Upper lobe of left lung (tissue), 6 donors: Measurements from ENCODE around the gene BLMH. TPM values are rescaled to one million over a fixed set of nuclear protein-coding genes. Genes with fewer than 3 reads are reported as not detected.

Experiments used
- ATAC-seq, 2 donors: fragments of 200-7000 bp; cut with Tn5 transposase; one replicate each; pipeline ENCODE4 v1.9.1; 2022; ENCODE audit warnings: mild to moderate bottlenecking in 2 of 2, moderate library complexity in 2 of 2; ENCODE audit not compliant: low FRiP score in 2 of 2
- DNase-seq, 2 donors: peaks; one replicate each; pipeline ENCODE4 v3.0.0-alpha.2; 2019 to 2020
- H3K27ac ChIP-seq, 4 donors: fragments of 200-600 bp; sonication (generic); one replicate each; pipeline ENCODE4 v1.5.1; 2016 to 2019
- H3K27me3 ChIP-seq, 4 donors: fragments of 200-600 bp; sonication (generic); one replicate each; pipeline ENCODE4 v1.5.1; 2017 to 2019
- H3K36me3 ChIP-seq, 4 donors: fragments of 200-600 bp; sonication (generic); one replicate each; pipeline ENCODE4 v1.5.1; 2016 to 2019
- H3K4me1 ChIP-seq, 4 donors: fragments of 200-600 bp; sonication (generic); one replicate each; pipeline ENCODE4 v1.5.1; 2018 to 2019
- H3K4me3 ChIP-seq, 4 donors: fragments of 200-600 bp; sonication (generic); one replicate each; pipeline ENCODE4 v1.5.1; 2017 to 2019; ENCODE audit warnings: mild to moderate bottlenecking in 2 of 4, moderate library complexity in 1 of 4
- H3K9me3 ChIP-seq, 4 donors: fragments of 200-600 bp; sonication (generic); one replicate each; pipeline ENCODE4 v1.5.1; 2018 to 2019
- EP300 ChIP-seq, 4 donors: sonication (generic); formaldehyde crosslinking; IDR thresholded peaks; one replicate each; pipeline ENCODE4 v1.5.1; 2017; ENCODE audit warnings: antibody characterized with exemption in 4 of 4, control low read depth in 2 of 4
- POLR2A ChIP-seq, 4 donors: fragments of 450-650 bp; IDR thresholded peaks; one replicate each; pipeline ENCODE4 v1.5.1; 2016 to 2017; ENCODE audit warnings: antibody characterized with exemption in 4 of 4, mild to moderate bottlenecking in 2 of 4
- POLR2AphosphoS5 ChIP-seq, 2 donors: sonication (generic); formaldehyde crosslinking; IDR thresholded peaks; one replicate each; pipeline ENCODE4 v1.5.1; 2017; ENCODE audit warnings: antibody characterized with exemption in 2 of 2
- WGBS, 2 donors: methylation state at CpG; one replicate each; pipeline ENCODE4 v1.1.5; 2017 to 2018; 5-methylcytosine and 5-hydroxymethylcytosine counted together
- total RNA-seq, 6 donors: library from RNA; depleted of rRNA in 4 of 6; stranded (reverse); fragments of >200 nt in 4 of 6; gene quantifications; one replicate each; pipeline versions ENCODE4 v1.1.0 to v1.2.1, GENCODE V29; 2016 to 2021
- TF ChIP-seq, protein P1 (sequence below), 6 experiments: fragments of 450-650 bp in 4 of 6; fragments of 200-600 bp in 2 of 6; sonication (generic) in 2 of 6; IDR thresholded peaks; one replicate each; pipeline ENCODE4 v1.5.1; 2016 to 2019; ENCODE audit warnings: antibody characterized with exemption in 6 of 6
- donor health status: DM: no; HTN: no; CAD: no; lungs with moderate emphysema.
- donor health status: DM: no; HTN: yes; CAD: no; lungs with severe emphysema.

The BLMH gene
- total RNA-seq, 6 donors from 2014 or later, result 16.4 to 33.6 (median 22.4) TPM

DNA sequence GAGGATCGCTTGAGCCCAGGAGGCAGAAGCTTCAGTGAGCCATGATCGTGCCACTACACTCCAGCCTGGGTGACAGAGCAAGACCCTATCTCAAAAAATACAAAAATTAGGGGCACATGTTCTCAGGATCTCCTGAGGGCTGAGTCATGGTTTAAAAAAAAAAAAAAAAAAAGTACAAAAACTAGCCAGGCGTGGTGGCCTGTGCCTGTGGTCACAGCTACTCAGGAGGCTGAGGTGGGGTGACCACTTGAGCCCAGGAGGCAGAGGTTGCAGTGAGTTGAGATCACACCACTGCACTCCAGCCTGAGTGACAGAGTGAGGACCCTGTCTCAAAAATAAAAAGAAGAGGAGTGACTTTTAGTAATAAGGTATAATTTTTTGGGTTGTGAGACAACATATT is 16.9 kb downstream of the BLMH start:
- Histone ChIP-seq H3K36me3 (peaks cover 12 to 63% (median 30%) of the 10 kb centered on the region in 4 donors), H3K27ac (peak overlapping the region in 2 of 4 donors; percentile 35 to 62), H3K4me1 (peaks cover 0 to 7% (median 3%) of the 10 kb centered on the region in 4 donors), H3K4me3 (no peak overlapping the region), H3K27me3 (no peaks in the 10 kb centered on the region), H3K9me3 (no peaks in the 10 kb centered on the region)
- ATAC-seq, result no peak
- 86 to 92% methylated on average over 3 of the region's 3 CpGs for WGBS, 2 donors
- DNase-seq, result no peak
- TF ChIP-seq EP300 (IDR thresholded peaks at IDR 0.05) (no peak), POLR2AphosphoS5 (IDR thresholded peaks at IDR 0.05) (no peak), POLR2A (IDR thresholded peaks at IDR 0.05) (no peak)
- TF ChIP-seq, protein P1, sequence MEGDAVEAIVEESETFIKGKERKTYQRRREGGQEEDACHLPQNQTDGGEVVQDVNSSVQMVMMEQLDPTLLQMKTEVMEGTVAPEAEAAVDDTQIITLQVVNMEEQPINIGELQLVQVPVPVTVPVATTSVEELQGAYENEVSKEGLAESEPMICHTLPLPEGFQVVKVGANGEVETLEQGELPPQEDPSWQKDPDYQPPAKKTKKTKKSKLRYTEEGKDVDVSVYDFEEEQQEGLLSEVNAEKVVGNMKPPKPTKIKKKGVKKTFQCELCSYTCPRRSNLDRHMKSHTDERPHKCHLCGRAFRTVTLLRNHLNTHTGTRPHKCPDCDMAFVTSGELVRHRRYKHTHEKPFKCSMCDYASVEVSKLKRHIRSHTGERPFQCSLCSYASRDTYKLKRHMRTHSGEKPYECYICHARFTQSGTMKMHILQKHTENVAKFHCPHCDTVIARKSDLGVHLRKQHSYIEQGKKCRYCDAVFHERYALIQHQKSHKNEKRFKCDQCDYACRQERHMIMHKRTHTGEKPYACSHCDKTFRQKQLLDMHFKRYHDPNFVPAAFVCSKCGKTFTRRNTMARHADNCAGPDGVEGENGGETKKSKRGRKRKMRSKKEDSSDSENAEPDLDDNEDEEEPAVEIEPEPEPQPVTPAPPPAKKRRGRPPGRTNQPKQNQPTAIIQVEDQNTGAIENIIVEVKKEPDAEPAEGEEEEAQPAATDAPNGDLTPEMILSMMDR (IDR thresholded peaks at IDR 0.05), result no peak

- no peak for DNase-seq
- peaks cover 12 to 55% (median 29%) of the 10 kb centered on the region in 4 donors for H3K36me3 ChIP-seq
- peak overlapping the region in 1 of 4 donors; percentile 62 for H3K27ac ChIP-seq
- peaks cover 0 to 7% (median 3%) of the 10 kb centered on the region in 4 donors for H3K4me1 ChIP-seq
- H3K9me3 ChIP-seq, result no peaks in the 10 kb centered on the region
- TF ChIP-seq EP300 (IDR thresholded peaks at IDR 0.05) (no peak), POLR2AphosphoS5 (IDR thresholded peaks at IDR 0.05) (no peak), POLR2A (IDR thresholded peaks at IDR 0.05) (no peak)
- TF ChIP-seq, protein P1 (IDR thresholded peaks at IDR 0.05), result no peak
- WGBS, 2 donors, result 87 to 89% methylated on average over 6 of the region's 6 CpGs
- no peak overlapping the region for H3K4me3 ChIP-seq
- H3K27me3 ChIP-seq, result no peaks in the 10 kb centered on the region
- ATAC-seq, result no peak
These were observed 18.4 kb downstream of the BLMH start for GRCh38 chr17:30273373-30273772.

GRCh38 chr17:30271102-30271501 is 20.6 kb downstream of the BLMH start:
- Histone ChIP-seq H3K9me3 (no peaks in the 10 kb centered on the region), H3K4me1 (peaks cover 0 to 4% (median 3%) of the 10 kb centered on the region in 4 donors), H3K27me3 (no peaks in the 10 kb centered on the region), H3K36me3 (peaks cover 12 to 56% (median 34%) of the 10 kb centered on the region in 4 donors), H3K27ac (no peak overlapping the region), H3K4me3 (no peak overlapping the region)
- WGBS, 2 donors, result 95 to 99% methylated on average over 6 of the region's 6 CpGs
- ATAC-seq, result no peak
- DNase-seq, result no peak
- TF ChIP-seq EP300 (IDR thresholded peaks at IDR 0.05), result no peak

DNA sequence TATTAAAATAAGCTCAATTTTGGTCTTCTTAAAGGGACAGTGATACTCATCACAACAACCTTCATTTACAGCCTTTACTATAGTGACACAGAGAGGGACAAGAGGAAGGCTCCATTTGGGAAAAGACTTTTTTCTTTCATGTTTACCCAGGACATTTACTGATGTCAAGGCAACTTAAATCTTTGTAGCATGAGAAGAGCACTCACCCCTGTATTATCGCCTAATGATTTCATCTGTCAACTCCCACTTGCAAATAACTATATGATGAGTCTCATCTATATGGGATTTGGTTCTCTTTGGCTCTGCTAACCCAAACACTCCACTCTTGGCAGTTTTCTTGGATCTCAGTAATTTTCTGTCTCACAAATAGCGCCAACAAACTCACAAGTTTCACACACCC is 24.1 kb downstream of the BLMH start:
- Histone ChIP-seq H3K4me3 (no peak overlapping the region), H3K4me1 (peaks cover 0 to 16% (median 9%) of the 10 kb centered on the region in 4 donors), H3K27ac (no peak overlapping the region), H3K9me3 (no peaks in the 10 kb centered on the region), H3K27me3 (no peaks in the 10 kb centered on the region), H3K36me3 (peaks cover 7 to 52% (median 25%) of the 10 kb centered on the region in 4 donors)
- ATAC-seq (no peak), DNase-seq (no peak)
- WGBS, 2 donors, result 97 to 99% methylated on average over 2 of the region's 2 CpGs
- TF ChIP-seq, protein P1 (IDR thresholded peaks at IDR 0.05), result no peak

DNA sequence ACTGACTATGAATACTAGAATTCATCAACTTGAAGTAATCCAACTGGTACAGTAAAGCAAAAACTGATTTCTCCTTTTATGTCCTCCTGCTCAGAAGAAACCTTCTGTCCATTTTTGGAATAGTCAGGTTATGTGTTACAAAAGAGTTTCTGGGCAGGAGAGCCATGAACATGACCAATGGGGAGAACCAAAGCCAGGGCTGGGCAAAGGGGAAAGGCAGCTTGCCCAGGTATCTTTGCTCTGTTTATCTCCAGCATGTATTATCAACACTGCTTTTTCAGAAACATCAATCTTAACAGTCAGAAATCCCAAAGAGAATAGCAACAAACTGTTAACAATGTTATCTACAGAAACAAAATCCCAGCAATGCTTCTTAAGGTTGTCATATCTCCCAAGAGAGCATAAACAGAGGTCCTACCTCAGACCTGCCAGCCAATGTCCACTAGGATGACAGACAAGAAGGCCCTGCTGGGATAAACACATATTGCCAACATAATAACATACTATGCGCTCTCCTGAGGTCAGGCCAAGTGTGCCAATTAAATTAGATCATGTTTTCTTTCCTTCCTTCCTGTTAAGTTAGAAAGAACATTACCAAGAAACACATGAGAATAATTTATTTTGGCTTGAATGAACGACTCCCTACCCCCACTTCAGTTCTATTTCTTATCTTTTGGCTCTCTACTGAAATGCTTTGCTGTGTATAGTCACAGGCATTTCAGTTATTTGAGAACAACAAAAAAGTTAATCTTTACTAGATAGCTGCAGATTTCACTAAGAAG is 28.0 kb downstream of the BLMH start:
- H3K36me3 ChIP-seq, result peaks cover 3 to 42% (median 15%) of the 10 kb centered on the region in 4 donors
- ATAC-seq (peak; percentile 48 to 55), DNase-seq (no peak)
- H3K4me3 ChIP-seq, result no peak overlapping the region
- TF ChIP-seq, protein P1 (IDR thresholded peaks at IDR 0.05), result peak in 1 of 6 experiments; percentile 30
- no peak for TF ChIP-seq POLR2A (IDR thresholded peaks at IDR 0.05)
- peak in 1 of 2 donors; percentile 76 for TF ChIP-seq POLR2AphosphoS5 (IDR thresholded peaks at IDR 0.05)
- peak in 2 of 4 donors; percentile 15 to 55 for TF ChIP-seq EP300 (IDR thresholded peaks at IDR 0.05)
- H3K27me3 ChIP-seq, result no peaks in the 10 kb centered on the region
- 31 to 36% methylated on average over 2 of the region's 2 CpGs for WGBS, 2 donors
- peaks cover 0 to 16% (median 11%) of the 10 kb centered on the region in 4 donors for H3K4me1 ChIP-seq
- H3K27ac ChIP-seq, result peak overlapping the region in 3 of 4 donors; percentile 31 to 75 (median 44)
- no peaks in the 10 kb centered on the region for H3K9me3 ChIP-seq
